GM23338 (cell line): Measurements from ENCODE around the gene GET3.

Experiments used
- CREB1 ChIP-seq: fragments of 250-450 bp; sonication (Bioruptor Pico); IDR thresholded peaks from 2 replicates; pipeline ENCODE4 v1.5.0; 2020; ENCODE audit warnings: low read depth, mild to moderate bottlenecking, moderate library complexity
- CTCF ChIP-seq, 2 experiments: fragments of 200-600 bp in 1 of 2; sonication (generic) in 1 of 2; conservative IDR thresholded peaks; 2 replicates each; pipeline versions ENCODE4 v1.5.1 to v1.6.1; 2016 to 2017; ENCODE audit warnings: antibody characterized with exemption in 2 of 2, low read depth in 2 of 2, mild to moderate bottlenecking in 2 of 2, moderate library complexity in 1 of 2
- EZH2 ChIP-seq: fragments of 200-600 bp; sonication (generic); IDR thresholded peaks from one replicate; pipeline ENCODE4 v1.8.0; 2017; ENCODE audit warnings: antibody characterized with exemption, mild to moderate bottlenecking, low read depth; ENCODE audit not compliant: unreplicated experiment
- EZH2phosphoT487 ChIP-seq: fragments of 200-600 bp; sonication (generic); IDR thresholded peaks from one replicate; pipeline ENCODE4 v1.8.1; 2018; ENCODE audit warnings: antibody characterized with exemption; ENCODE audit not compliant: unreplicated experiment
- POLR2AphosphoS5 ChIP-seq: IDR thresholded peaks from 2 replicates; pipeline ENCODE4 v1.6.1; 2016; ENCODE audit warnings: antibody characterized with exemption, low read depth
- REST ChIP-seq: IDR thresholded peaks from one replicate; pipeline ENCODE4 v1.6.1; 2018; ENCODE audit warnings: antibody characterized with exemption; ENCODE audit not compliant: unreplicated experiment
- STAT1 ChIP-seq: IDR thresholded peaks from one replicate; pipeline ENCODE4 v1.6.1; 2016; ENCODE audit warnings: antibody characterized with exemption; ENCODE audit not compliant: unreplicated experiment
- ZNF331 ChIP-seq: fragments of 250-450 bp; sonication (Bioruptor Pico); IDR thresholded peaks from 2 replicates; pipeline ENCODE4 v1.5.0; 2020; ENCODE audit warnings: low read depth, mild to moderate bottlenecking, moderate library complexity

- TF ChIP-seq POLR2AphosphoS5 (peak; percentile 48; the same call in 1 of the 2 replicates), CTCF (conservative IDR thresholded peaks at IDR 0.05; ENCODE audit: low read depth in 2 of 2) (peak; percentile 57 to 83), STAT1 (no peak), EZH2 (no peak), EZH2phosphoT487 (no peak), CREB1 (CRISPR knock-in tag) (no peak), ZNF331 (CRISPR knock-in tag) (no peak), REST (no peak)
Measured at GRCh38 chr19:12766051-12766521, 28.8 kb downstream of the GET3 start.
